GM12873 (cell line): Measurements from ENCODE around the gene PTPRD.

Experiments used
- CTCF ChIP-seq: IDR thresholded peaks from 2 replicates; pipeline ENCODE4 v1.5.1; 2012; ENCODE audit warnings: low read depth, mild to moderate bottlenecking, moderate library complexity, low read length, control low read depth; ENCODE audit not compliant: insufficient read depth; ENCODE audit errors: missing control alignments

The PTPRD gene

DNA sequence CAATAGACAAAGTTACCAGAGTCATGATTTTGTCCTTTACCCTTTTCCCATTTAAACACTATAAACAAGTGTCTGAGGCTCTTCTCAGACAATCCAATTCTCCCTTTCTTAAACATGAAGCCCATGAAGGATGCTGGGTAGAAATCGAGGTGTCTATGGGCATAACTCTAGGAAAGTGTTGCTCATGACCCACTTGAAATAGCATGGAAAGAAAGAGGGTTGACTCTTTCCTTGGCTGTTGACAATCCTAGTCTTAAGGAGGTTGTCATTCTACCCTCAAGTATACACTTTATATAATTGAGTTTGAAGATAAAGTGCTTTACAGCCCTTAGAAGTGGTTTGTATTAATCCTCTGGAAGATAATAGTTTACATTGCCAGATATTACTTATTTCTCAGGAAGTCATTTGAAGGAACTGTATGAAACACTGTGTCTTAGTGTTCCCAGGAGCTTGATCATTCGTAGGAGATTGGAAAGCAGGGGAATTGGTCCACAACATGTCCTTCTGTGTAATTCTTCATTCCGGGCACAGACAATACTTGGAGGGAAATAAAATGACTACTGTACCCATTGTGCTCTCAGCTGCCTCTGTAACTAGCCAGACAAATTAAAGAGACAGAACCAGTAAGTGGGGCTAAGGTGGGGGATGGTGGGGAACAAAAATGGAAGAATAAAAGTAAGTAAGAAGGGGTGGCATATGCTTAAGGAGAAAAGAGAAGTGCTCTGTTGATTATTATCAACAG, 1734.9 kb downstream of the PTPRD start:
- TF ChIP-seq CTCF: no peak

DNA sequence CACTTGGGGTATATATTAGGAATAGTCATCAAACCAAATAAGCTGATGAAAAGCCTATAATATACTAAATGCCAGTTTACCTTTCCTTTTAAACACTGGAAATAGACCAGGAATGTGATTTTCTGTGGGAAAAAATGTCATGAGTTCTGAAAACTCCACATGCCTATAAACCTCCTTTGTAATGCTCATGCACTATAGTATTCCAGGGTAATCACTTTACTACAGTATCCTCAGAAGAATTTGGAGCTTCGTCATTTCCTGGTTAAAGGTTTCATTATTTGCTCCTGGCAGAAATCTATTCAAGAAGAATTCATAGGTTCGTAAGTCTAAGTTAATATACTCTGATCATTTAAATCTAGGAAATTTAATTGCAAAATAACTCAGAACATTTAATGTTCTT, 1736.5 kb downstream of the PTPRD start:
- TF ChIP-seq CTCF: no peak

DNA sequence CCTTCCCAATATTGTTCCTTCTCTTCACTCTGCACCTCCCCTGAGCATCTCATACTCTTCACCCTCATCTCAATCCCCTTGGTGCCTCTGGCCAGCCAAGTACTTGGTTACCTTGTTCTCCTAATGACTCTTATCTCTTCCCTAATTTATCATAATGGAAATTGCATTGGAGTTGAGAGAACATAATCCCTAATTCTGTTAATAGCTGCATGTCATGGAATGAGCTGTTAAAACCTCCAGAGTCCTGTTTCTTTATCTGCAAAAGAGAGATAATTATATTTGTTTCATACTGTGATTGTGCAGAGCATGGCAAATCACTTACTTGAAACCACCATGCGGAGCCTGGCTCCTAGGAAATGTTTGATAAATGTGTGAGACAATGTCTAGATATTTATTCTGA, 1738.3 kb downstream of the PTPRD start:
- no peak for TF ChIP-seq CTCF

GRCh38 chr9:8872802-8873201, 1740.0 kb downstream of the PTPRD start:
- TF ChIP-seq CTCF: no peak

DNA sequence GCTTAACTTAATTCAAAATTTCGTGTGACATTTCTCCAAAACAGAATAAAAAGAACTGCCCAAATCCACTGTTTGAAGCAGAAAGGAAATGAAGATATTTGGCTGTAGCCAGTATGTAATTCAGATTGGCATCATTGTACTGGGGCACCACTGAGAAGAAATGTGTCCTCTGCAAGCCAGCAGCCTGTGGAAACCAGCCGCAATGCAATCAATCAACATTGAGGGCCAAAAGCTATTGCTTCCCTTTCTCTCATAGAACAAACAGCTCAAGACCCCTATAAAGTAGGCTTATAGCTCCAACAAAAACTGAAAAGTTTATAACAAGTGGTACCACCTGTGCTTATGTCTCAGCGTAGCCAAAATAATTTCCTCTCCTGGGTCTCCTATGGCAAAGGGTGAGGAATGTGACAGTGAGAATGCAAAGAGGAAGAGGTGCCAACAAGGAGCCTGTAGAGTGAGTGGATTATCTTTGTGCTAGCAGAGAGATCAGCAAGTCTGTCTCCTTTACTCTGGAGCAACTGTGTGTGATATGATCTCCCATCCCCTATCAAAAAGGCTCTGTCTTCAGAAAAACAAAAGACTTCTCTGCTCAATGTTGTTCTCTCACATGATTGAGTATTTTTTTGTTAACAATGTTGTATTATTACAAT, 1740.9 kb downstream of the PTPRD start:
- no peak for TF ChIP-seq CTCF

DNA sequence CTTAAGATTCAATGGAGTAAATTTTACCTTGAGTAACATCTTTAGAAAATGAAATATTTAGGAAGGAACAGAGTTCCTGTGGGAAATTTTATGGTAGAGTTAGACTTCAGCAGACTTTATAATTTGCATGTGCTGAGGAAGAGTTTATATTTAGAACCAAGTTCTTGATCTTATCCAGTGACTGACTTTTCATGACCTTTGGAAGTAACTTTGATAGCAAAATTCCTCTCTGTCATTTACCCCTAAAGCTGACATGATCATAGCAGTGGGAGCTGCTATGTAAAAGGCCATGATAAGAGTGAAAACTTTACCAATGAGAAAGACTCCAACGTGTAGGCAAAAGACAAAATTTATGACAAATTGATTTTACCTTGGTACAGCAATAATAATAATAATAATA, 1741.4 kb downstream of the PTPRD start:
- no peak for TF ChIP-seq CTCF

DNA sequence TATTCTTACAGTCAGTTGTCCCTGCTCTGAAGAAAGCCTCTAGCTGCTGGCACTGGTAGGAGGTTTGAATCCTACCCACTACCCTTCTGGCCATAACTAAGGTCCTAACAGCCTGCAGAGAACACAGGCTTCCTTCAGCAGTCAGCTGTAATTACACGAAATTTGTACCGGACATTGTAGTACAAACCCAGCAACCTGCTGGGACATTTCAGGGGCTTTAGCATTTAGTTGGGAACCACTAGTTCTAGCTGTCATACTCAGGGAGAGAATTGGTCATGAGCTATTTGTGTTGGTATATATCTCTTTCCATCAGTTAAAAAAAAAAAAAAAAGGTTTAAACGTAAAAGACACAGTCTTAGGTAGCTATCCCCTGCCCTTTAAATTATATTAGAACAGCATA, 1743.0 kb downstream of the PTPRD start:
- TF ChIP-seq CTCF: no peak
